GM12865 (cell line): ENCODE results near the gene MPST.

Experiments
- DNase-seq: peaks from one replicate; pipeline ENCODE4 v3.0.0; 2010; ENCODE audit warnings: low read depth
- H3K4me3 ChIP-seq: 2 replicates; pipeline ENCODE4 v1.5.1; 2011; ENCODE audit warnings: mild to moderate bottlenecking, low read depth, low read length, control low read depth
- TF ChIP-seq, protein P1 (sequence below): IDR thresholded peaks from 2 replicates; pipeline ENCODE4 v1.5.1; 2011; ENCODE audit warnings: low read length, control low read depth, low read depth, inconsistent platforms; ENCODE audit not compliant: insufficient read depth; ENCODE audit errors: missing control alignments

The MPST gene

DNA sequence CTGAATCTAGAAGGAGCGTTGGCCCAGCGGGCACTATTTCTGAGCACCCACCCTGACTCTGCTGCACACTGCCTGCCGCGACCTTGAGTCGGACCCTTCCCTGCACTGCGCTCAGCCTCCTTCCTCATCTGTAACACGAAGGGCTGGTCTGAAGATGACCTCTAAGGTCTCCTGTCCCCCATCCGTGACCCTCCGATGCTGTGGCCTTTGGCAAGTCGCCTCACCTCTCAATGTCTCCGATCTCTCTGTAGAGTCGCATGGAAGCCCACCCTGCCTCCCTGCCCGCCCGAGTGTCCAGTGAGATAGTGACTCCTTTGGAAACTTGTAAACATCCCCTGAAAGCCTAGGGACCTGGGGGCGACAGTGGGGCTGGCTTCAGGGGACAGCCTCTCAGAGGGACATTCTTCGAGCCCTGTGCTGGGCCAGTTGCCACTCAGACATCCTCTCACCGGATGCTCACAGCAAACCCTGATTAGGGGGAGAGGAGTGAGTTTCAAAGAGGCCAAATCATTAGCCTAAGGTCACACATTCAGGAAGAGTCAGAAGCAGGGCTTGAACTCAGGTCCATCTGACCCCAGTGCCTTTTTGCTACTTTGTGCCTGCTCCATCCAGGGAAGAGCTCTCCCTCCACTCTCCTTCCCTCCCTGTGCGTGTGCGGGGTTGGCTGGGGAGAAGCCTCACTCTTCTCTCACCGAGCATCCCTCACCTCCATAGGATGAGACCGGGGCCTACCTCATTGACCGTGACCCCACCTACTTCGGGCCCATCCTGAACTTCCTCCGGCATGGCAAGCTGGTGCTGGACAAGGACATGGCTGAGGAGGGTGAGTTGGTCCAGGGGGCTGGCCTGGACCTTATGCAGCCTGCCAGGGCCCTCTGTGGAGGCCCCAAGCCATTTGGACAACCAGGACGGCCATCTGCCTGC, 33.1 kb downstream of the MPST start:
- H3K4me3 ChIP-seq, result no peak overlapping the region
- DNase-seq, result no peak

DNA sequence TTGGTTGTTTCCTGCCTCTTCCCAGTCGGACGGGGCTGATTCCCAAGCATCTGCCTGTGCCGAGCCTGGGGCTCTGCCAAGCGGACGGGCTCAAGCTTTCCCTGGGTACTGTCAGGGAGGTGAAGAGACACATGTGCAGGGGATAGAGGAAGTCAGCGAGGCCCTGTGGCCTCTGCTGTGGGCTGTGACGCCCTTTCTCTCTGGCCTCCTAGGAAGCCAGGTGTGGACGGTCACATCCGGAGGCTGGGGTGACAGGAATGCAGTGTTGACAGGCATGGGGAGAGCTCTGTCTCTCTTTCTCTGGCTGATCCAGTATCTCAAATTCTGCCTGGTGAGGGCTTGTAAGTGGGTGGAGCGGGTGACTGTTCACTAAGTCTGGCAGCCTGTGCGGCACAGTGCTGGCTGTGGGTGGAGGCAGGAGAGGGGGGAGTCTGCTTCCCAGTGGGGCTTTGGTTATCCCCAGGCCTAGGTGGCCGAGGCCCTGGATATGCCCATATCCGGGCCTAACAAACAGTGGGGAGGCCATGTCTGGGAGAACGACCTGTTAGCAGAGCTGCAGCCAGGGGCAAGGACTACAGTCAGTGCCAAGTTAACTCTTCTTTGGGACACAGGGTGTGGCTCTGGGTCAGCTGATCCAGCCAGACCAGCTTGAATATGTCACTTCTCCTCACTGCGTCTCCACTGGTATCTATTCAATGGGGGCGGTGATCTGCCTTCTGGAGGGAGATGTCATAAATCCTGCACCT, 33.9 kb downstream of the MPST start:
- H3K4me3 ChIP-seq, result no peak overlapping the region
- TF ChIP-seq, protein P1, sequence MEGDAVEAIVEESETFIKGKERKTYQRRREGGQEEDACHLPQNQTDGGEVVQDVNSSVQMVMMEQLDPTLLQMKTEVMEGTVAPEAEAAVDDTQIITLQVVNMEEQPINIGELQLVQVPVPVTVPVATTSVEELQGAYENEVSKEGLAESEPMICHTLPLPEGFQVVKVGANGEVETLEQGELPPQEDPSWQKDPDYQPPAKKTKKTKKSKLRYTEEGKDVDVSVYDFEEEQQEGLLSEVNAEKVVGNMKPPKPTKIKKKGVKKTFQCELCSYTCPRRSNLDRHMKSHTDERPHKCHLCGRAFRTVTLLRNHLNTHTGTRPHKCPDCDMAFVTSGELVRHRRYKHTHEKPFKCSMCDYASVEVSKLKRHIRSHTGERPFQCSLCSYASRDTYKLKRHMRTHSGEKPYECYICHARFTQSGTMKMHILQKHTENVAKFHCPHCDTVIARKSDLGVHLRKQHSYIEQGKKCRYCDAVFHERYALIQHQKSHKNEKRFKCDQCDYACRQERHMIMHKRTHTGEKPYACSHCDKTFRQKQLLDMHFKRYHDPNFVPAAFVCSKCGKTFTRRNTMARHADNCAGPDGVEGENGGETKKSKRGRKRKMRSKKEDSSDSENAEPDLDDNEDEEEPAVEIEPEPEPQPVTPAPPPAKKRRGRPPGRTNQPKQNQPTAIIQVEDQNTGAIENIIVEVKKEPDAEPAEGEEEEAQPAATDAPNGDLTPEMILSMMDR, result no peak

More for the DNA sequence above, 33.1 kb downstream of the MPST start:
- TF ChIP-seq, protein P1, result no peak

DNA sequence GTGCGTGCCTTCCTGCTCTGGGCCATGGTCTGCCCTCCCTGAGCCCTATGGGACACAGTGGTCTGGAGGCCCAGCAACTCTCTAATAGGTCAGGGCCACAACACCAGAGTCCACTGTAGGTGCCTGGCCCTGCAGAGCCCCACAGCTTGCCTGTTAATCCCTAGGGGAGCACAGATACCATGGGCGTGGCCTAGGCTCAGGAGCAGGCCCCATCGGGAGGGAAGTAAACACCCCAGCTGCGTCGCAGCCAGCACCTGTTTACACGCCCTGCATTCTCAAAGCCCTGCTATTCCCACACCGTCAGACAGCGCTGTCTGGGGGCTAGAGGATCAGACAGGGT, 34.5 kb downstream of the MPST start:
- TF ChIP-seq, protein P1, result no peak
- DNase-seq, result no peak
- H3K4me3 ChIP-seq, result no peak overlapping the region

More for the DNA sequence above, 33.9 kb downstream of the MPST start:
- DNase-seq, result no peak

DNA sequence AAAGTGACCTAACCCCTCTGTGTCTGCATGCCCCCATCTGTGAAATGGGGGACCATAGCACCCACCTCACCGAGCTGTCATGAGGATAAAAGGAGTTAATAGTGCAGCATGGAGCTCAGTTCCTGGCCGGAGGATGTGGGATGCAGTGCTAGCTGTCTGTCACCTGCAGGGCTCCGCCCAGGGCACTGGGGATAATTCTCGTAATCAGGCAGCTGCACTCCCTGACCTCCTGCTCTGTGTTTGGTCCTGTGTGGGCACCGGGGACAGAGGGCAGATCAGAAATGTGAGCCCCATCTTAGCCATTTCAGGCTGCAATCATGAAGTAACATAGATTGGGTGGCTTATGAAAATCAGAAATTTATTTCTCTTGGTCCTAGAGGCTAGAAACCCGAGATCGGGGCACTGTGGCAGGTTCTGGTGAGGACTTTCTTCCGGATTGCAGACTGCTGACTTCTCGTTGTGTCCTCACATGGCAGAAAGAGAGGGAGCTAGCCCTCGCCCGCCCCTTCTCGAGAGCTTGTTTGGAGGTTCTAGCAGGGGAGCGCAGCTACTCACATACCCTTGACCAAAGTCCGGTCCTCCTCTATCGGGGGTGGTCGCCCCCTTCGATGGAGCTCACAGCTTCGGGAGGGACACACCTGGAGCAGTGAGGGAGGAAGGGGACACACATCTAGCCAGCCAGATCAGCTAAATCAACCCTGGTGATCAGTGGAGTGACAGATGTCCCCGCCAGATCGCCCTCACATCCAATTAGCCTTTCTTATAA, 35.2 kb downstream of the MPST start:
- TF ChIP-seq, protein P1, result no peak
- H3K4me3 ChIP-seq, result no peak overlapping the region
- no peak for DNase-seq

DNA sequence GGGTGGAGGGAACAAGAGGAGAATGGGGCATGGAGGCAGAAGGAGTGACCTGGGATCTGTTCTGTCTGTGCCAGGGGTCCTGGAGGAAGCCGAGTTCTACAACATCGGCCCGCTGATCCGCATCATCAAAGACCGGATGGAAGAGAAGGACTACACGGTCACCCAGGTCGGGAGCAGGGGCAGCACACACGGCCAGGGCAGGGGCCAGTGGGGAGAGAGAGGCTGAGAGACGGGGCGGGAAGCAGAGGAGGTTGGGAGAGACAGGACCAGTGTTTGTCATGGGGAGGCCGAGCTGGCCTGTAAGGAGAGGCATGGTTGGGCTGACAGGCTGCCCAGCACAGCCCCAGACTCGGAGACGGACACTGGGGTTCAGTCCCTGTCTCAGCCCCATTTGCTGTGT, 36.7 kb downstream of the MPST start:
- no peak overlapping the region for H3K4me3 ChIP-seq
- no peak for DNase-seq
- TF ChIP-seq, protein P1, result no peak

DNA sequence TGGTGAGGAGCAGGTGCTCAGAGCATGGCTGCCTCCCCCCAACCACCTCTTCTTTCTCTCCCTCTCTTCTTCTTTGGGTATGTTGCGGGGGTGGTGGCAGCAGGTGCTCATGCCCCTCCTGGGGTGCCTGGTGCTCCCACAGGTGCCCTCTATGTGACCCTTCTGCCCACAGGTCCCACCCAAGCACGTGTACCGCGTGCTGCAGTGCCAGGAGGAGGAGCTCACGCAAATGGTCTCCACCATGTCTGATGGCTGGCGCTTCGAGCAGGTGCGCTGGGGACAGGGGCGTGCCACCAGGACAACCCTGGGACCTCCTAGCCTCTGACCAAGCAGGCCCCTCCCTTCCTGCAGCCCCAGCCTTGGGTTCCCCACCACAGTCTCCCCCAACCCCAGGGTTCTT, 37.7 kb downstream of the MPST start:
- H3K4me3 ChIP-seq, result no peak overlapping the region
- DNase-seq, result no peak
- TF ChIP-seq, protein P1, result no peak
